ENCODE results near the gene PRDM16.

Gene PRDM16

GRCh38 chr1:3217181-3217641 lies 148.2 kb downstream of the PRDM16 start:
- DNase-seq, result no peak

GRCh38 chr1:3217979-3218679 lies 149.1 kb downstream of the PRDM16 start:
- DNase-seq, result no peak

- no peak for DNase-seq
These were observed 150.2 kb downstream of the PRDM16 start for GRCh38 chr1:3219005-3219790.

- DNase-seq, result no peak
These were observed 150.9 kb downstream of the PRDM16 start for GRCh38 chr1:3219791-3220467.

- no peak for DNase-seq
These were observed 152.4 kb downstream of the PRDM16 start for GRCh38 chr1:3221112-3222041.

- DNase-seq, result peak; percentile 52
These were observed 153.2 kb downstream of the PRDM16 start for GRCh38 chr1:3222042-3222692.

GRCh38 chr1:3225661-3226060 lies 156.7 kb downstream of the PRDM16 start:
- no peak for DNase-seq

- no peak for DNase-seq
These were observed 157.2 kb downstream of the PRDM16 start for GRCh38 chr1:3226191-3226590.

- no peak for DNase-seq
These were observed 157.8 kb downstream of the PRDM16 start for GRCh38 chr1:3226701-3227350.

- DNase-seq, result no peak
These were observed 158.3 kb downstream of the PRDM16 start for GRCh38 chr1:3227351-3227704.

- DNase-seq, result no peak
These were observed 158.9 kb downstream of the PRDM16 start for GRCh38 chr1:3227893-3228292.

- no peak for DNase-seq
These were observed 160.2 kb downstream of the PRDM16 start for GRCh38 chr1:3229081-3229725.

- no peak for DNase-seq
These were observed 161.6 kb downstream of the PRDM16 start for GRCh38 chr1:3230553-3230952.

- DNase-seq, result no peak
These were observed 162.2 kb downstream of the PRDM16 start for GRCh38 chr1:3231245-3231644.

GRCh38 chr1:3231826-3232225 lies 162.8 kb downstream of the PRDM16 start:
- DNase-seq, result no peak

GRCh38 chr1:3233031-3233430 lies 164.0 kb downstream of the PRDM16 start:
- DNase-seq, result no peak

GRCh38 chr1:3233551-3233950 lies 164.5 kb downstream of the PRDM16 start:
- no peak for DNase-seq

GRCh38 chr1:3234281-3234680 lies 165.3 kb downstream of the PRDM16 start:
- DNase-seq, result no peak

GRCh38 chr1:3234956-3235355 lies 166.0 kb downstream of the PRDM16 start:
- no peak for DNase-seq

- no peak for DNase-seq
These were observed 166.5 kb downstream of the PRDM16 start for GRCh38 chr1:3235496-3235895.

GRCh38 chr1:3236361-3236760 lies 167.4 kb downstream of the PRDM16 start:
- no peak for DNase-seq
